Spleen (tissue), 11 donors: ENCODE results near the gene MACROD2. TPM values are rescaled to one million over a fixed set of nuclear protein-coding genes. Genes with fewer than 3 reads are reported as not detected.

Source experiments
- DNase-seq: peaks from one replicate; pipeline ENCODE4 v3.0.0-alpha.2; 2020
- H3K27ac ChIP-seq, 8 donors: fragments of 200-600 bp; sonication (generic) in 7 of 8; 1 replicate in 4 of 8; 2 replicates in 4 of 8; pipeline versions ENCODE4 v1.5.0 to v1.8.0; 2016 to 2021; ENCODE audit warnings: inconsistent platforms in 4 of 8, mild to moderate bottlenecking in 4 of 8, moderate library complexity in 1 of 8
- H3K27me3 ChIP-seq, 7 donors: fragments of 200-600 bp; sonication (generic) in 6 of 7; replicated peaks in 1 of 7; 1 replicate in 4 of 7; 2 replicates in 3 of 7; pipeline versions ENCODE4 v1.5.0 to v1.8.0; 2016 to 2021; ENCODE audit warnings: inconsistent platforms in 3 of 7, mild to moderate bottlenecking in 1 of 7
- H3K36me3 ChIP-seq, 6 donors: fragments of 200-600 bp; sonication (generic) in 5 of 6; 1 replicate in 4 of 6; 2 replicates in 2 of 6; pipeline versions ENCODE4 v1.5.0 to v1.8.0; 2016 to 2021; ENCODE audit warnings: inconsistent platforms in 2 of 6
- H3K4me1 ChIP-seq, 6 donors: fragments of 200-600 bp; sonication (generic) in 5 of 6; 1 replicate in 3 of 6; 2 replicates in 3 of 6; pipeline versions ENCODE4 v1.5.0 to v1.8.0; 2016 to 2021; ENCODE audit warnings: inconsistent platforms in 3 of 6
- H3K4me3 ChIP-seq, 8 donors: fragments of 200-600 bp; sonication (generic) in 7 of 8; 1 replicate in 4 of 8; 2 replicates in 4 of 8; pipeline versions ENCODE4 v1.5.0 to v1.8.0; 2016 to 2021; ENCODE audit warnings: inconsistent platforms in 4 of 8, mild to moderate bottlenecking in 4 of 8, moderate library complexity in 2 of 8
- H3K9me3 ChIP-seq, 8 donors: fragments of 200-600 bp; sonication (generic) in 7 of 8; 1 replicate in 4 of 8; 2 replicates in 4 of 8; pipeline versions ENCODE4 v1.5.0 to v1.8.0; 2016 to 2021; ENCODE audit warnings: inconsistent platforms in 4 of 8
- CTCF ChIP-seq, 11 experiments: fragments of 200-600 bp in 7 of 11; fragments of 450-650 bp in 4 of 11; sonication (generic) in 4 of 11; IDR thresholded peaks in 8 of 11; conservative IDR thresholded peaks in 3 of 11; 1 replicate in 7 of 11; 2 replicates in 4 of 11; pipeline versions ENCODE4 v1.4.0 to v1.8.0; 2016 to 2021; ENCODE audit warnings: antibody characterized with exemption in 11 of 11, inconsistent platforms in 4 of 11, mild to moderate bottlenecking in 1 of 11
- POLR2A ChIP-seq, 3 donors: fragments of 450-650 bp; IDR thresholded peaks; one replicate each; pipeline ENCODE4 v1.5.1; 2017; ENCODE audit warnings: antibody characterized with exemption in 3 of 3, mild to moderate bottlenecking in 1 of 3
- POLR2AphosphoS5 ChIP-seq, 3 donors: sonication (generic); formaldehyde crosslinking; IDR thresholded peaks; one replicate each; pipeline ENCODE4 v1.5.1; 2017; ENCODE audit warnings: antibody characterized with exemption in 3 of 3
- WGBS, 5 donors: extraction: QIAGEN DNeasy Blood & Tissue Kit in 3 of 5; methylation state at CpG; one replicate each; pipeline versions ENCODE4 v1.1.5 to v1.1.7; 2013 to 2018; 5-methylcytosine and 5-hydroxymethylcytosine counted together
- intact Hi-C: fragments of 100-400 bp; cut with DNase I; formaldehyde crosslinking; loops from one replicate; pipeline ENCODE4 v1.15.0; 2023; ENCODE audit warnings: low total_unique reads
- polyA plus RNA-seq, 3 donors: library from polyadenylated mRNA; stranded (reverse); fragments of 200-250 nt; gene quantifications; one replicate each; pipeline ENCODE4 v1.2.1, GENCODE V29; 2013
- total RNA-seq, 7 donors: library from RNA; depleted of rRNA in 3 of 7; stranded (reverse); fragments of >200 nt in 3 of 7; fragmentation: NEBNext Ultra II Directional in 4 of 7; extraction: Animal tissue kit (Norgen Biotek cat#: 25700) in 4 of 7; gene quantifications; one replicate each; pipeline versions ENCODE4 v1.1.0 to v1.2.1, GENCODE V29; 2016 to 2021
- donor health status: healthy with polysubstance abuse.
- donor health status: DM: no; HTN: no; CAD: no; lungs with moderate emphysema.
- donor health status: DM: no; HTN: no; CAD: no.
- donor health status: Bipolar disorder and iron deficiency.
- donor health status: healthy.
- donor health status: DM: no; HTN: no; CAD: no.
- donor health status: DM: yes; HTN: yes; CAD: no.

MACROD2 gene
- total and polyA plus RNA-seq, 10 donors = 1.5 to 4.7 (median 3.4) TPM

DNA sequence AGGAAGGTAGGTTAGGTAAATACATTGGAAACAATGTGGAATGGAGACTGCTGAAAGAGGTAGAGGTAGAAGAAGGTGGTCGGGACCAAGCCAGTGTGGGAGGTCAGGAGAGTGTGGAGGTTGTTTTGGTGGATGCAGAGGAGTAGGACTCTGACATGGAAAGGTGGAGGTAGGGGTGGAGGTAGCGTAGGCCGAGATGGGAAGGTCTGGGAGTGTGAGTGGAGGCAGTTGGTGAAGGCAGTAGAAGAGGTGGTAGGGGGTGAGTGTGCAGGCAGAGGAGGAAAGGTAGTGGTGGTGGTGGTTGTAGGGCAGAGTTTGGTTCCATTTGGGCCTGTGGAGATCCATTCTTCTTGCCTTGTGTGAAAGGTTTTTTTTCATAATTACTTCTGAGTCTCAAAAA is 941.7 kb downstream of the MACROD2 start:
- DNase-seq = no peak
- intact Hi-C loops = no loop called here
- WGBS, 5 donors = 78 to 91% (median 83%) methylated on average over 3 of the region's 3 CpGs
- Histone ChIP-seq H3K4me3 (no peak overlapping the region), H3K4me1 (no peaks in the 10 kb centered on the region), H3K27me3 (no peaks in the 10 kb centered on the region), H3K36me3 (no peaks in the 10 kb centered on the region), H3K27ac (no peak overlapping the region), H3K9me3 (peaks cover 0 to 35% (median 18%) of the 10 kb centered on the region in 8 donors)
- no peak for TF ChIP-seq CTCF (IDR thresholded peaks at IDR 0.05 in 8 of 11, conservative IDR thresholded peaks at IDR 0.05 in 3 of 11)
- no peak for TF ChIP-seq POLR2AphosphoS5 (IDR thresholded peaks at IDR 0.05)
- no peak for TF ChIP-seq POLR2A (IDR thresholded peaks at IDR 0.05)

DNA sequence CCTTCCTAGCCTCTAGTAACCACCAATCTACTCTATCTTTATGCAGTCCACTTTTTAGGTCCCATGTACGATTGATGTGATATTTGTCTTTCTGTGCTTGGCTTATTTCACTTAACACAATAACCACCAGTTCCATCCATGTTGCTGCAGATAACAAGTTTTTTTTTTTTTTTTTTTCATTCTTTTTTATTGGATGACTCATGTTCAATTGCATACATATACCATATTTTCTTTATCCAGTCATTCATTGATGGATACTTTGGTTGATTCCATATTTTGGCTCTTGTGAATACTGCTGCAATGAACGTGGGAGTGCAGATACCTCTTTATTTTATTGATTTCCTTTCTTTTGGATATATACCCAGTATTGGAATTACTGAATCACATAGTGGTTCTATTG is 942.5 kb downstream of the MACROD2 start:
- H3K4me3 ChIP-seq = no peak overlapping the region
- no peak for TF ChIP-seq POLR2A (IDR thresholded peaks at IDR 0.05)
- TF ChIP-seq POLR2AphosphoS5 (IDR thresholded peaks at IDR 0.05) = no peak
- no peak for TF ChIP-seq CTCF (IDR thresholded peaks at IDR 0.05 in 8 of 11, conservative IDR thresholded peaks at IDR 0.05 in 3 of 11)
- DNase-seq = no peak
- intact Hi-C loops = no loop called here
- WGBS, 5 donors = 74 to 90% (median 80%) methylated on average over 2 of the region's 2 CpGs
- H3K4me1 ChIP-seq = no peaks in the 10 kb centered on the region
- no peaks in the 10 kb centered on the region for H3K36me3 ChIP-seq
- peaks cover 0 to 35% (median 18%) of the 10 kb centered on the region in 8 donors for H3K9me3 ChIP-seq
- no peaks in the 10 kb centered on the region for H3K27me3 ChIP-seq
- H3K27ac ChIP-seq = no peak overlapping the region

DNA sequence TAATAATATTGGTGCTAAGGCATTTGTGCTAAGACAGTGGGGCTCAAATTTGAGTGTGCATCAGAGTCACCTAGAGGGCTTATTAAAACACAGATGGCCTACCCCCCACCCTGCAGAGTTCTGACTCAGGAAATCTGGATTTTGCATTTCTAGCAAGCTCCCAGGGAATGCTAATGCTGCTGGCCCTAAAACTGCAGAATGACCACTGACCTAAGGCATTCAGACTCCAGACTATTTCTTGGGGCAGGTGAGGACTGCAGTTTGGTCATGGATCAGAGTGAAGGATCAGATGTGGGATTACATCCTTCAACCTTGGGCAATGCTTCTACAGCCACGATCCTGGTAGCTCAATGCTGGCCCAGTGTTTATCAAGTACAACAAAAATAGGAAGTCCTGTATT is 952.2 kb downstream of the MACROD2 start:
- intact Hi-C loops = no loop called here
- TF ChIP-seq POLR2AphosphoS5 (IDR thresholded peaks at IDR 0.05) (no peak), POLR2A (IDR thresholded peaks at IDR 0.05) (no peak), CTCF (IDR thresholded peaks at IDR 0.05 in 8 of 11, conservative IDR thresholded peaks at IDR 0.05 in 3 of 11) (no peak)
- DNase-seq = no peak
- Histone ChIP-seq H3K4me3 (no peak overlapping the region), H3K36me3 (no peaks in the 10 kb centered on the region), H3K27me3 (no peaks in the 10 kb centered on the region), H3K4me1 (peaks cover 0 to 7% (median 0%) of the 10 kb centered on the region in 6 donors), H3K27ac (no peak overlapping the region), H3K9me3 (no peaks in the 10 kb centered on the region)
- WGBS, 5 donors = 44 to 70% (median 63%) methylated on average over 1 of the region's 1 CpG

DNA sequence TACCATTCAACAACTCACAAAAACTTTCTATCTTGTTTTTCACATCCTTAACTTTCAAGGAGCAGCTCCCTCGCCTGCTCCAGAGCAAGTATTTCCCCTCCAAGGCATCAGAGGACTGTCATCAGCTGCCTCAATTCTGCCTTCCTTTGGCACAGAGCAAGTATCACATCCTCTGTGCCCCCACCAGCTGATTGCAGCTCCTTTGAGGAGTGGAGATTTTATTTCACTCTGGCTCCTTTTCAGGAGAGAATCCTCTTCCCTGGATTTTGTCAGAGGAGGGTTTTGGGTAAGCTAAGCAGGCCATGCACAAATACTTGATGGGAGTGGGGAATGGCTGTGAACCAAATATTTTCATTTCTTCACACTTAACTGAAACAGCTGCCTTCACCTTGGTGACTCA is 952.6 kb downstream of the MACROD2 start:
- Histone ChIP-seq H3K9me3 (no peaks in the 10 kb centered on the region), H3K36me3 (no peaks in the 10 kb centered on the region), H3K27me3 (no peaks in the 10 kb centered on the region), H3K27ac (no peak overlapping the region), H3K4me3 (no peak overlapping the region), H3K4me1 (peaks cover 0 to 8% (median 0%) of the 10 kb centered on the region in 6 donors)
- intact Hi-C loops = no loop called here
- TF ChIP-seq CTCF (IDR thresholded peaks at IDR 0.05 in 8 of 11, conservative IDR thresholded peaks at IDR 0.05 in 3 of 11) (no peak), POLR2A (IDR thresholded peaks at IDR 0.05) (no peak), POLR2AphosphoS5 (IDR thresholded peaks at IDR 0.05) (no peak)
- DNase-seq = no peak
- WGBS, 5 donors = 35 to 66% (median 58%) methylated on average over 1 of the region's 1 CpG
